Umbilical cord (tissue), 2 donors: ENCODE measurements around the gene DEXI. TPM values are rescaled to one million over a fixed set of nuclear protein-coding genes. Genes with fewer than 3 reads are reported as not detected.
"Not testable (repeated sequence)": the region's sequence is repeated elsewhere in the genome, so short reads cannot be mapped to it uniquely, and the experiment has no call there.

Experiments
- DNase-seq: peaks from one replicate; pipeline ENCODE4 v3.0.0-alpha.2; 2015; ENCODE audit warnings: low spot score
- total RNA-seq: library from RNA; depleted of rRNA; stranded (reverse); fragments of >200 nt; gene quantifications from one replicate; pipeline ENCODE4 v1.2.3, GENCODE V29; 2014; ENCODE audit warnings: low replicate concordance; ENCODE audit not compliant: insufficient read depth

Gene DEXI
- total RNA-seq, 1 donor from 2014 or later, result 17.6 TPM

DNA sequence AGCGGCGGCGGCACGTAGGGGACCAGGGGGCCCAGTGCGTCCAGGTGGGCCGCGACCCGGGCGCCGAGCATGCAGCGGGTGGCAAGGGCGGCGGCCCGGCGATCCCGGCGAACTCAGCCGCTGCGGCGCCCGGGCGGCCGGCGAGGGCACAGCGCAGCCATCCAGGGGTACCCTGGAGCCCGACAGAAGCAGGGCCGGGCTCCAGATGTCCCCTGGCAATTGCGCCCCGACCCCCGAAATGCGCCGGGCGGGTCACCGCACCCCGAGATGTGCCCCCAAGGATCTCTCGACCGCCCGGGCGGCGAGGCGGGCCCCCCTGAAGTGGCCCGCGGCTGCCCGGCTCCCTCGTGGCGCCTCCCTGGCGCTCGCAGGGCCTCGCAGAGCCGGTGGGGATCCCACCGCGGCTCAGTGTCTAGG lies 325 bp downstream of the DEXI start:
- not testable (repeated sequence) for DNase-seq

DNA sequence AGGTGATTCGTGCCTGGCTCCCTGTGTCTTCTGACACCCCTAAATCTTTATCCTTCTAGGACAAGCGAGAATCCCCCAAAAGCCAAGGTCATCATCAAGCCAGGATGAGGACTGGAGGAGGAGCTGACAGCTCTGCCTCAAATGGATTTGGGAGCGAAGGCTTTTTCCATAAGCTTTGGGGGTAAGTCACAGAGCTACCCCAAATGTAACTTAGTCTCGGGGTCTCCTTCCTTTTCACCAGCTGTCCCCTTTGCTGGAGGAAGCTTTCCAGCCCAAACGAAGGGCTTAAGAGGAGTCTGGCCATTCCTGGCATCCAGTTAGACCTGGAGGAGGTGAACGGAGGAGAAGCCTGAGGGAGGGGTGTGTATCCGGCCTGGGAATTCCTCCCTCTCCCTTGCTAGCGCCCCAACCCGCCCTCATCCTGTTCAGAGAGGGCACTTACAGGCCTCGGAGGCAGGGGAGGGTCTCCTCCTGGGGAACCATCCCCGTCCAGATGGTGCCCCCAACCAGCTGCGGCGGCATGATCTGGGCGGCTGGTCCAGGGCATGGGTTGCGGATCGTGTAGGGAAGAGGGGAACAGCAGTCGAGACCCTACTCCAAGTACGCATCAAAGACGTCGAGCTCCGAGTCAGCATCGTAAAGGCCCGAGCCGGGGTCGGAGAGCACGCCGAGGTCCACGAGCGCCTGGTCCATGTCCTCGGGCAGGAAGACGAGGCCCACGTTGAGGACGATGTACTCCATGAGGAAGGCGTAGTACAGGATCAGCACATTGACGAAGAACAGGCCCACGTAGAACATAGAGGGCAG lies 938 bp downstream of the DEXI start:
- DNase-seq, result no peak

DNA sequence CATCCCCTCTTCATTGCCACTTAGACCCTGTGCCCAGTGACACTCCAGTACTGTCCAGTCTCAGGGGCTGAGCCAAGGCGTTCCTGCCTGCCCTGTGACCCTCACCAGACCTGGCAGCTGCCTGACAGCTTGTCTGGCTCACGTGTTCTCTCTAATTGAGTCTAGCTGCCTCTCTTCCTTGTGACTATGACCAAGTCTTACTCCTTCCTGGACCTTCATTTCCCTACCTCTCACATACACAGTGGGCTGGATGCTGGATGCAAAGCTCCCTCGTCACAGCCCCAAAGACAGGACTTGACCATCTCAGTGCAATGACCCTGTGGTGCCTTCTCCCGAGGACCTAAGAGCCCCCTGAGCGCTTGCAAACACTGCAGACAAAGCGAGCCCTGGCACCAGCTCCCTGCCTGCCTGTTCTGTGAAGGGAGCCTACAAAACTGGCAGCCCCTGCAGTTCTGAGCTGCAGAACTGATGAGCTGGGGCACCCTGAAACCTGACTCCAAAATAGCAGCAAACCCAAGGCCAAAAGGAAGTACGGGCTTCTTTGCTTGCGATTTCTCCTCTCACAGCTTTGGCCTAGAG lies 1.7 kb downstream of the DEXI start:
- DNase-seq, result no peak

DNA sequence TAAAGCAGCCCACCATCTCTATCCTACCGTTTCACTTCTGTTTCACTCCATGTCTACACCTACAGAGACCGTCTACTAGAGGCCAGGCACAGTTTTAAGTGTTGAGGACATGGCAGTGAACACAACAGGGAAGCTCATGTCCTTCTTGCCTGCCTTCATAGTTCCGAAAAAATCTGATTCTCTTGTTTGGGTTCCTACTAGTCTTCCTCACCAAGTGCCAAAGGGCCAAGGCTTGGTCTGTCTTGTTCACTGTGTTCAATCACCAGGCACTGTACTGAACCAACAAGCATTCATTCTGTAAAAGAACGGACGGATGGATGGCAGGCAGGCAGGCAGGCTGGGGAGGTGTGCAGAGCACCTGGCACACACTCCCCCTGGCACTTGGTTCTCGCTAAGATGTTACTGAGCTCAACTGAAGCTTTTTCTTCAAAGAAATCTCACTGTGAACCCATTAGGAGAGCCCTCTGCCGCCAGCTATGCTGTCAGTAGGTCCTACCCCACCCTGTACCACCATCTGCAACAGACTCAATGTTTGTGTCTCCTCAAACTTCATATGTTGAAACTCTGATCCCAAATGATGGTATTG lies 2.5 kb downstream of the DEXI start:
- DNase-seq, result no peak

DNA sequence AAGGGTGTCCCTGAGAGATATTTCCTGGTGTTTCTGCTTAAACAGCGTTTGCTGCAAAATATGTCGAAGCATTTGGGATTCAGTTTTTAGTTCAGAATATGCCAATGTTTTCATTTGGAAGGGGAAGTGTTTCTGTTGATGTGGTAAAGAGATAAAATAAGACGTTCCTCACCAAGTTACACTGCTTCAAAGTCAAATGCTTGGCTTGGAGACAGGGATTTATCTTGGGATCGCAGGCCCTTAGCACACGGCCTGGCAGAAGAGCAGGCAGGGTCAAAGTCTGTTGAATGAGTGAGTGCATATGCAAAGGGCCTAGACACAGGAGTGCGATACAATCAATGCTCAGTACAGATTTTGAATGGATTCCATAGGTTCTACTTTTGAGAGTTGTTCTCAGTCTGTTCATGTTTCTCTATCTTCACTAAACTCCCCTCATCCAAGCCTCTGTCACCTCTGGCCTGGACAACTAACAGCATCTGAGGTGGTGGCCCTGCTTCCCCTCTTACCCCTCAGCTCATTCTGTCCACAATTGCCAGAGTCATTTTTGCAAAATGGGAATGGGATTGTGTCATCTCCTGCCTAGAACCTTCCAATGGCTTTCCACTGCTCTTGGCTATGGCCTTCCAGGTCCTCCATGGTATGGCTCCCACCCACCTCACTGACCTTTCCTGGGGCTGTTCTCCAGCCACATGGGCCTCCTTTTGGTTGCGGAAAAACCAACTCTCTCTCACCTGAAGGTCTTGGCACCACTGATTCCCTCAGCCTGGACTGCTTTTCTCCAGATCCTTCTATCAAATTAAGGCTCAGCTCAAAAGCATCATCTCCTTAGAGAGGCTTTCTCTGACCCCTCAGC lies 3.2 kb downstream of the DEXI start:
- DNase-seq, result no peak

DNA sequence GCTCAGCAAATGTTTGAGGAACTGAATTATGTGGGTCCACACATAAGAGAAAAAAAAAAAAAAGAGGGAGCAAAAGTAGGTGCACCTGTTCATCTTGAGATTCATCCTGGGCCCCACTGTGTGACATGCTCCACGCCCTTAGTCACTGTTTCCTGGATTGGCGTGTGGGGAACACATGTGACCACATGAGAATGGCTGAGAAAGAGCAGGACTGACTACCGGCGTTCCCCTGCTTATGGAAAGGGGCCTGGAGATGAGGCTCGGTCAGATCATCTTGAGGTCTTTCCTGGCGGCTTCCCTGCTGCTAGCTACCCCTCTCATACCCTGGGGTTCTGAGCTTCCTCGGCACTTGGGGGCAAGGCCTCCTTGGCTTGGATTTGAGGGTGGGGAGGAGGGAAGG lies 3.9 kb downstream of the DEXI start:
- DNase-seq, result no peak

DNA sequence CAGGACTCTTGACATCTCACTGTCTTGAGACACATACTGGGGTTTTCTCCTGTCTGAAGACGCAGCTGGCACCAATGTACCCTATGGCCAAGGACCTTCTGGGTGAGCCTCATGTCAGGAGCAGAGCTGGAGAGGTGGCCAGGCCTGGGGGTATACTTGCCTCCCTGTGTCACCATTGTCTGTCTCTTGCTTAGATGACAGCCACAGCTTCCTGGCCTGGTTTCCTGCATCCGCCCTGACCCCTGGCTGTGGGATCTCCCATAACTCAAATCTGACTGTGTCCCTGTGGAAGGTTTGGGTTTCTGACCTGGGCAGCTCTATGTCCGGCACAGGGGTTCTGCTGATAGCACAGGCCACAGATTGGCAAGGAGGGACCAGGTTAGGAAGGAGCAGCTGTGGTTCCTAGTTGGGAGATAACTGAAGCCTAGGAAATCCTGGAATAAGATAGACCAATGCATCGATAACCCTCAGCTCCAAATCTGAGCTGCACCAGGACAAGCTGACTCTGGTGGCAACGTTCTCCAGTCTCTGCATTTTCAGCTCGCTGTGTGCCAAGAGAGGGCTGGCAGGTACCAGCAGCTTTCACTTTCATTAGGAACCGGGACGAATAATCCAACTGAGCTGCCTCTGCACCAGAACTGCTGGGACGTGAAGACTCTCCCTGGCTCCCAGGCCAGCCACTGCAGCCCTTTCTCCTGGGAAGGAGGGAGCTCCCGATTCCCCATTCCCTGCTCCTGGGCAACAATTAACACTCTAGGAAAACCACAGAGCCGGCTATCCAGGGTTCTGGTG lies 5.0 kb downstream of the DEXI start:
- no peak for DNase-seq

DNA sequence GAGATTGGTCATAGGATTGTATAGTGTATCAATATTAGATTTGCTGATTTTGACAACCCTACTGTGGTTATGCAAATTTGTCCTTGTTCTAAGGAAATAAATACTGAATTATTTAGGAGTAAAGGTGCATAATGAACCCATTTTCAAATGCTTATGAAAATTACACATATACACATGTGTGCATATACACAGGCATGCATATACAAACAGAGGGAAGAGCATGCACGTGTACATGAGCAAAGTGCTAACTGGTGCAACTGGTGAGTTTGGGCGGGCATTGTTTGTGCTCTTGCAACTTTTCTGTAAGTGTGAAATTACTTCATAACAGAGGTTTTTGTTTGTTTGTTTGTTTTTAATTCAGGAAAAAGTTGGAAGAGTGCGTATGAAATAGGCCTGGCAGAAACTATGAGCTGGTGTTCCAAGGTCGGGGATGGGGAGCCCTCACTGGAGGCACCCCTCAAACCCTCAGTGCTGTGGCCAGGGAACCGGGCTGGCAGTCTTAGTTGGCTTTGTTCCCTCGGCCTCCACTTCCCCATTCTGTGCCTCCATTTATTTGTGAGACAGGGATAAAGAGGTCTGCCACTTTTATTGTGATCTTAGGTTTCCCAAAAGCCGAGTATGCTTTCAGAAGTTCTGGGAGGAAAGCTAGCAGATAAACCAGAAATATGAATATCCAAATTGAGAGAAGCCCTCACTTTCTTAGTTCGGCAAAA lies 5.8 kb downstream of the DEXI start:
- no peak for DNase-seq

DNA sequence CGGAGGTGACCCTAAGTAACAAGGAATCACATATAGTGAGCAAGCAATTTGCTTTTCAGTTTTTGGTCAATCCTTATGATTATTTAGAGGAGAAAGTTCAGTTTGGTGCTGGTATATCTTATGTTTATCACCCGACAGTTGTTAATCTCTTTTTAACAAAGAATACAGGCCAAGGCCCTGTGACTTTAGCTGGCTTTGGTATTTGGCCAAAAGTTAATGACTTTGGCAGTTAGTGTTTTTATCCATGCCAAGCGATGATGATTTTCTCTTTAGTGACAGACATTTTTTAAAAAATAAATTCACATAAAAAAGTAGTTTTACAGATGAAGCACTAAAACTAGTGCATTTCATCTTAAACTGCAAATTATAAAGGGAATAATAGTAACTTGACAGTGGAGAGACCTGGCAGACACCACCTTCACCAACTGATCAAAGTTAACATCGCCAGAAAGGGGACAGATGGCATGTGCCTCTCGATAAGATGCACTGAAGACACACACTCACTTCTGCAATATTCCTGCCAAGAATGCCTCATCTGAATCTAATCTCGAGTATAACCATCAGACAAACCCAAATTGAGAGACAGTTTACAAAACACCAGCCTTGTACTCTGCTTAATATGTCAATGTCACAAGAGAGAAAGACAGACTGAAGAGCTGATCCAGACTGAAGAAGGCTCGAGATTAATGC lies 6.9 kb downstream of the DEXI start:
- DNase-seq, result no peak

DNA sequence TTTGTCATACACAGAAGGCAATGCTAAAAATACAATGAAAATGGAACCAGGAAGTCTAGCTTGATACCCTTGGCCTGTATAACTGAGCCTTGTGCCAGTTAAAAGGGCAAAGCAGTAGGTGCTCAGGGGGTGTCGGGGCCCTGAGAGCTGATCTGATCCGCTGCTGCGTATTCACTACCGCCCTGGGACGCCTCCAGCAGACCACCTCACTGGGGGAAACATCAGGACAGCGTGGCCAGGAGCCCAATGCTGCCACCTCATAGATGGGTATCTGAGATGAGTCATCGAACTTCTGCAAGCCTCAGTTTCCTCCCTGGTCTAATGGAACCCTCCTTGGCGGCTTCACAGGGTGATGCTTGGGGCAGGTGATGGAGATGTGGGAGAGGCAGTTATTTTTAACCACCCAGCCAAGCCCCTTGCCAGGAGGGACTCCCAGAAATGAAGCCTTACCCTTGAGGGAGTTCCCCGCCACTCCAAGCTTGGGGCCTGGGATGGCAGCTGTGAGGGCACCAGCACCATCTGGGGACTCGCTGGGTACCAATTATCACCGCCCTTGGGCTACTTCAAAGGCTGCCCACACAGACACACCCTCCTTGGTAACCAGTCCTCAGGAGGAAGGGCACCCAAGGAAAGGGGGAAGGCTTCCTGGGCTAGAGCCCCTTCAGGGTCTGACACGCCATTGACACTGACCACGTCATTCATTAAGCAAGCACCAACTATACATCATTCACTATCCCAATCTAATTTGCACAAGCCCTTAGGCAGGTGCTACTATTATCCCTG lies 7.8 kb downstream of the DEXI start:
- no peak for DNase-seq

DNA sequence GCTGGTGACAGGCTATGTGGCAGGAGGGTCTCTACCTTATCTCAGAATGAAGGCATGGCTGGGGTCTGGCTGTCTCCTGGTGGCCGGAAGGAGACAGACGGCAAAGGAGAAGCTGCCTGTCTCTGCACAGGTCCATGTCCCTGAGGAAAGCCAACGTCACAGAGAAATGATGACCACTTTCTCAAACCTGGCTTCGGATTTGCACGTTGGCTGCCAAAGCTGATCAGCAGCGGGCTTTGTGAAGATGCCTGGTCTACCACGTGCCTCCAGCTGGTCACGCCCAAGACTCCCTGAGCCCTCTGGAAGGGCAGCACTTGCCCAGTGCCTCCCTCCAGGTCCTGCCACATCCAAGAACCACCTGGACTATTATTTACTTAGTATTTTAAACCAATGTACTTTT lies 8.4 kb downstream of the DEXI start:
- DNase-seq, result no peak

DNA sequence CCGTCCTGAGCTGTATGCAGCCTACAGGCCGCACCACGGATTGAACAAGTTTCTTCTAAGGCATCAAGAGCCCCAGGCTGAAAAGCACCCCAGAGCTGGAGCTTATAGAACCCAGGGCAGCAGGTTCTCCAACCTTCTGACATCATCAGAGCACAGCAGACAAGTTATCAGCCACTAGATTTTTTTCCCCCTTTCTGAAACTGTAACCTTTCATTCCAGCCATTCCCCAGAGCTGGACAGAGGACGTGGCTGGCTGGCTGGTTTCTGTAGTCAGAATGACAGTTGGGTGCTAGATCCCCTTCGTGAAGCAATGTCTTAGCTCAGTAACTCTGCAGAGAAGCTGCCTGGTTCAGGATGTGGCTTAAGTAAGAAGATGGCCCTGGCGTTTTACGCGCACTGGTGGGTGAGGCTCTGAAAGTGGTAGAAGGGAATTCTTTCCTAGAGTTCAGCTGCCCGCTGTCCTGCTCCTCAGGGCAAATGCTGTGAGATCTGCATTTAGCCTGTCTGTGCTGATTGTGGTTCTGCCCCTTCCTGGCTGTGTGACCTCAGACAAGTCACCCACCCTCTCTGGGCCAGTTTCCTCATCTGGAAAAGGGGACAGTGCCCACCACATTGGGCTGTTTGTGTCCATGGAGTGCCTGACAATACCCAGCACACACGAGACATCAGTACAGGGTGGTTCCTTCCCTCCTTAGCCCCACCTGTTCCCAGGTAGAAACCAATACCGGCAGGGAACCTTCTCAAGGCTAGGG lies 9.1 kb downstream of the DEXI start:
- DNase-seq, result no peak

DNA sequence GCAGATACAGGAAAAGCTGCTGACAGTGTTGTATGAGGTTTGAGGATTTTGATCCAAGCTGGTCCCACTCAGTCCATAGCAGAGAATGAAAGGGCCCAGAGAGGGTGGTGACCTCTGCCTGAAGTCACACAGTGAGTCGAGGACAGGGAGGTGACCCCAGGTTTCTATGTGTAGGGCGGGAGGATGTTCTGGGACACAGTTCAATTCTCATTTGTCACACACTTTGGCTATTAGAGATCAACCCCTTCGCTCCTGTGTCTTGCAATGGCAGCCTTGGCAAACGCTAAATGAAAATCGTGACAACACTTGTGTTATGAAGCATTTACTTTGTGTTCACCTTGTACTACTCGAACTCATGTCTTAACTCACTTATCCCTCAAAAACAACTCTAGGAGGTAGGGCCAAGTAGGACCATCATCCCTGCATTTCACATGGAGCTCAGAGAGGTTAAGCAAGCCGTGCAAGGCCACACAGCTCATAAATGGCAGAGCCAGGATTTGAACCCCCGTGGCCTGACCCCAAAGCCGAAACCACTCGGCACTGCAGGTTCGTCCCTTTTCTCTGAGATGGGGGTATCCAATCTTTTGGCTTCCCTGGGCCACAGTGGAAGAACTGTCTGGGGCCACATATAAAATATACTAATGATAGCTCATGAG lies 10.2 kb downstream of the DEXI start:
- DNase-seq, result no peak

DNA sequence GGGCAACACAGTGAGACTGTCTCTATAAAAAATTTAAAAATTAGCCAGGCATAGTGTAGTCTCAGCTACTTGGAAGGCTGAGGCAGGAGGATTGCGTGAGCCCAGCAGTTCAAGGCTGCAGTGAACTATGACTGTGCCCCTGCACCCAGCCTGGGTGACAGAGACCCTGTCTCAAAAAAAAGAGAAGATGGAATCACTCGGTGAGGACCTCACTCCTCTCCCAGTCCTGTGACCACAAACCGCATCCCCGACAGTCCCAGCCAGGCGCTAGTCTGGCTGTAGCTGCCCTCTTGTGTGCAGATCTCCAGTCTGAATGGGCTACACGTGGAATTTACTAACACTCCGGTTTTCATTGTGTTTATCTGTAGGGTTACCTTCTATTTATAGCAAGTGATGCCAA lies 11.1 kb downstream of the DEXI start:
- no peak for DNase-seq

DNA sequence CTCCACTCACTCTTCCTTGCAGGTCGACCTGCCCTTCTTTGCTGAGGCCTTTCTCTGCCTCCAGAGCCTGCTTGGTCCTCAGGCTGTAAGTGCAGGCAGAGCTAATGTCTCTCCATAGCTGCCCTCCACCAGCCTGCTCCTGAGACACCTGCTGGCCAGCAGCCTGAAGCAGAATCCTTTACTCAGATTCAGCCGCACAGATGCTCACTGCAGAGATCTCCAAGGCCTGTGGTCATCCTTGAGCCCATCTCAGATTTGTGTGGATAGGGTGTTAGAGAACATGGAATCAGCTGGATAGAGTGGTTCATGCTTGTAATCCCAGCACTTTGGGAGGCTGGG lies 11.5 kb downstream of the DEXI start:
- DNase-seq, result no peak

DNA sequence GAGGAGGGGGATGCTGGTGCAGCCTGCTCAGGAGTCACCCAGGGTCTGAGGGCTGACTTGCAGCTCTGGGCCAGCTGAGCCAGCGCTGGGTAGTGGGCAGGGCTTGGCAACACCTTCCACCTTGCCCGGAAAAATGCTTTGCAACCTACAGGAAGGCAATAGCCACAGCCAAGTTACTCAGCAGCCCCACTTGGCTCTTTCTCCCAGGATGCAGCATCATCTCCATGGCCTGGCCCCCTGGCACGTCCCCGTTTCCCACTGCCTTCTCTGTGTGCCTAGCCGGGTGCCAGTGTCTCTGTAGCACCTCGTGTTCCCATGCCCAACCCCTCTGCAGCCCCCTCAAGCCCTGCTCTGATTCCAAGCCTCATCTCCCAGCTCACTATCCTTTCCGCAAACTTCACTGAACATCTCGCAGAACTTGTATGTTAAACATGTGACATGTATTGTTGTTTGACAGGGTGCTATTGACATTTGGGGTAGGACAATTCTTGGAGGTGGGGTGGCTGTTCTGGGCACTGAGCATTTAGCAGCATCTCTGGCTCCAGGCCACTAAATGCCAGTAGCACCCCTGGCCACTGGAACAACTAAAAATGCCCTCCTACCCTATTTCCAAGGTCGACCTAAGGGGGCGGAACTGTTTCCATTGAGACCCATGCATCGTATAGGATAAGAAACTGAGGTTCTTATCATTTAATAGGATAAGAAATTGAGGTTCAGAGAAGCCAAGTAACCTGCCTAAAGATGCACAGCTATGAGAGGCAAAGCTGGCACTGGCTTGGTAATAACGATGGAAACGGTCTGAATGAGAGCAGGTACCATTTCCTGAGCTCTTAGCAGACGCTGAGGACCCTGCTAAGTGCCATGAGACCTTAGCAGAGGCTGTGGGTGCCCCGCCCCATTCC lies 12.2 kb downstream of the DEXI start:
- no peak for DNase-seq

DNA sequence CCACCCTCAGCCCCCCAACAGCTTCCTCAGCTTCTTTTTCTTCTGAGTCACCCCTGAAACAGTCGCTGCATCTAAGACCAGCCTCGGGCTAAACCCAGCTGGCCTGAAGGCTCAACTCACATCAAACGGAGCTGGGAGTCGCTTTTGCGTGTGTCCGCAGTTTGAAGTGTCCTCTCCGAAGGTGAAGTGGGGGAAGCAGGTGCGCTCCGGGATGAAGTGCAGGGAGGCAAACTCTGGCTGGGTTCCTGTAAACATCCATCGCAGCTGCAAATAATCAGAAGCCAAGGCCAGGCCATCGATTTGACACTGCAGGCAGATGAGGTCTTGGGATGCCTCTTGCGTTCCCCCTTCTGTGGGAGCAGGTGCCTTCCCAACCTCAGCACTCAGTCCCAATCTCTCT lies 13.2 kb downstream of the DEXI start:
- DNase-seq, result not testable (repeated sequence)
